ENCODE data around the gene GSTM3.
A peak's percentile ranks its signal among the peaks of the same experiment; 100 is the strongest.

The GSTM3 gene

DNA sequence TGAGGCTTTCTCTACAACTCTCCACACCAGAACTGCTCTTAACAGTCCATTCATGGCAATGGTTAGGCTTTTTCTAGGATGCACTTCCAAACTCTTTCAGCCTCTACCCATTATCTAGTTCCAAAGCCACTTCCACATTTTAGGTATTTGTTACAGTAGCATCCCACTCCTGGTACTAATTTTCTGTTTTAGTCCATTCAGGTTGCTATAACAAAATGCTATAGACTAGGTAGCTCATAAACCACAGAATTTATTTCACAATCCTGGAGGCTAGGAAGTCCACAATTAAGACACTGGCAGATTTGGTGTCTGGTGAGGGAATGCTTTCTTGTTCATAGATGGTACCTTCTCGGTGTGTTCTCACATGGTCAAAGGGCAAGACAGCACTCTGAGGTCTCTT is 40.1 kb upstream of the GSTM3 start:
- peaks cover 14% of the 10 kb centered on the region for H3K4me1 Mint-ChIP-seq

DNA sequence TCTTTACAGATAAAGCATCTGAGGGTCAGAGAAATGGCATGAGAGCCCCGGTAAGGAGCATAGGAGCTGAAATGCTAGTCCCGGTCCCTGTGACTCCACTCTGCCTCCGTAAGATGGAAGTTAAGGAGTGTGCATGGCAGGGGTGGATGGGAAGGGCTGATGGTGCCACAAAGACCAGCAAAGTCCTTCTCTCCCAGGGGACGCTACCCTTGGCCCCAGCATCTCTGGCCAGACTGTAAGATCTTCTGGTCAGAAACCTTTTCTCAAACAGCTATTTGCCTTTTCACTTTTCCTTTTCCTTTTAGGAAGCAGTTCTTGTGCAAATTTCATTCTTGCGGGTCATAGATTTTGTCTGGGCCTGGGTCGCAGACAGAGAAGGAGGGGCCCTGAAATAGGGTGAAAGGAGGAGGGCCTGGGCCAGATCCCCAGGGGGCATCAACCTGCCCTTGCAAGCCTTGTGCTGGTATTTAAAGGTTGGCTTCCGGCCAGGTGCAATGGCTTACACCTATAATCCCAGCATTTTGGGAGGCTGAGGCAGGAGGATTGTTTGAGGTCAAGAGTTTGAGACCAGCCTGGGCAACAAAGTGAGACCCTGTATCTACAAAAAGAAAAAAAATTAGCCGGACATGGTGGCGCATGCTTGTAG is 37.3 kb upstream of the GSTM3 start:
- peaks cover 14% of the 10 kb centered on the region for H3K4me1 Mint-ChIP-seq
- no peak overlapping the region for H3K4me3 Mint-ChIP-seq
- ATAC-seq, result no peak
- H3K36me3 Mint-ChIP-seq, result no peaks in the 10 kb centered on the region
- DNase-seq (ENCODE audit: low spot score in 2 of 2), result no peak
- no peaks in the 10 kb centered on the region for H3K9me3 Mint-ChIP-seq
- no peak overlapping the region for H3K27ac Mint-ChIP-seq

More for the DNA sequence above, 40.1 kb upstream of the GSTM3 start:
- DNase-seq (ENCODE audit: low spot score in 2 of 2) (no peak), ATAC-seq (no peak)
- no peaks in the 10 kb centered on the region for H3K9me3 Mint-ChIP-seq
- no peaks in the 10 kb centered on the region for H3K36me3 Mint-ChIP-seq
- no peak overlapping the region for H3K27ac Mint-ChIP-seq
- H3K4me3 Mint-ChIP-seq, result no peak overlapping the region

DNA sequence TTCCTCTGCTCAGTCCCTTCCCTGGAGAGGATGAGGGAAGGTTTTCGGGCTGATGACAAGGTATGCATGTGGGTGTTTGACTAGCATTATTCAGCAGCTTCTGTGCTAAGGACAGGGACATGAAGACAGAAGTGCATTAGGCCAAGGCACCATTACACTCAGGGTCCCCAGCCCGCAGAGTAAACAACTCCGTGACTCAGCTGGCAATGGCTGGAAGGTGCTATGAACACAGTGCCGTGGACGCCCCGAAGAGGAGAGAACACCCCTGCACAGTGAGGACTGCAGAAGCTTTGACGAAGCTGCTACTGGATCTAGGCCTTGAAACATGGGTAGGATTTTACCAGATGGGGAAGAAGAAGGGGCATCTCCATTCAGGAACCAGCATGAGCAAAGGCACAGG is 36.6 kb upstream of the GSTM3 start:
- Mint-ChIP-seq H3K4me3 (no peak overlapping the region), H3K9me3 (no peaks in the 10 kb centered on the region), H3K27ac (peak overlapping the region; percentile 50), H3K36me3 (no peaks in the 10 kb centered on the region), H3K4me1 (peaks cover 15% of the 10 kb centered on the region)
- DNase-seq (ENCODE audit: low spot score in 2 of 2) (no peak), ATAC-seq (no peak)

DNA sequence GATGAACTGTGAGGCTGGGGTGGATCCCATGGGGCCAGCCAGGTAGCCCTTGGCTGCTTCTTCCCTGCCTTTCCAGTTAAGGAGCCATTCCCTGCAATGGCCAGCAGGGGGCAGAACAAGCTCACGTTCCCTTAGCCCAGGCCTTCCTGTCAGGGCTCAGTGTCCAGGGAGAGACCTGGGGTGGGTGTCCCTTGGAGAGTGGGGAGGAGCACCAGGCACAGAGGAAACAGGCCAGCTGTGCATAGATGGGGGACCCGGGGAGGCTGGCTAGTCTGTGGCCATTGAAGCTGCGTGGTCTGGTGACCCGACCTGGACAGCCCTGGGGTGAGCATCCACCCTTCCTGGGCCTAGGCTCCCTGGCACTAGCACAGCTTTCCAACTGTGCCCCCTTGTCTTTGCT is 36.1 kb upstream of the GSTM3 start:
- DNase-seq (ENCODE audit: low spot score in 2 of 2) (peak; percentile 66 to 86), ATAC-seq (peak; percentile 84)
- no peaks in the 10 kb centered on the region for H3K36me3 Mint-ChIP-seq
- no peaks in the 10 kb centered on the region for H3K9me3 Mint-ChIP-seq
- H3K4me3 Mint-ChIP-seq, result no peak overlapping the region
- H3K27ac Mint-ChIP-seq, result peak overlapping the region; percentile 50
- peaks cover 19% of the 10 kb centered on the region for H3K4me1 Mint-ChIP-seq

DNA sequence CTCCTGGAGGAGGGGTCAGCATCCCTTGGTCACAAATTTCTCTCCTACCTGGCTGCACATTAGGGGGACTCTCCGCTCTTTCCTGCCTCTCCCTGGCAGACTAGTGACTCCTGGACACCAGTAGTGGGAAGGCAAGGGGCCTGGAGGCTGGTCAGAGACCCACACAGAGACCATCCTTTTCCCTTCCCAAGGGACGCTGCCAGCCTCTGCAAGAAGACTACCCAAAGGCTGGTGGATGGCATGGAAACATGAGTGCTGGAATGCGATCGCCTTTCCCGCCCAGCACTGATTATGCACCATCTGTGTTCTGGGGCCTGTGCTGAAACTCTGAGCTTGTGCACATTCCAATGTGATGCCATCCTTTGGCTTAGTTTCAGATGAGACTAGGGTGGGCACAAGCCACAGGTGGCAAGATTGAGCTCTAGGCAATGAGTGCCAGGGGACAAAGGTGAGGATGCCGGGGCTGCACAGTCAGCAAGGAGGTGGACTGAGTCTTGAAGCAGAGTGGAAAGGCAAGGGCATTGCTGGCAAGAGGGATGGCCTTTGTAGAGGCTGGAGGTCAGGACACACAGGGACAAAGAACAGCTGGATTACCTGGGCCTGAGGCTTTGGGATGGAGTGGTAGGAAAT is 35.5 kb upstream of the GSTM3 start:
- Mint-ChIP-seq H3K9me3 (no peaks in the 10 kb centered on the region), H3K4me1 (peaks cover 19% of the 10 kb centered on the region), H3K27ac (peak overlapping the region; percentile 50), H3K4me3 (no peak overlapping the region), H3K36me3 (no peaks in the 10 kb centered on the region)
- no peak for ATAC-seq
- no peak for DNase-seq (ENCODE audit: low spot score in 2 of 2)

DNA sequence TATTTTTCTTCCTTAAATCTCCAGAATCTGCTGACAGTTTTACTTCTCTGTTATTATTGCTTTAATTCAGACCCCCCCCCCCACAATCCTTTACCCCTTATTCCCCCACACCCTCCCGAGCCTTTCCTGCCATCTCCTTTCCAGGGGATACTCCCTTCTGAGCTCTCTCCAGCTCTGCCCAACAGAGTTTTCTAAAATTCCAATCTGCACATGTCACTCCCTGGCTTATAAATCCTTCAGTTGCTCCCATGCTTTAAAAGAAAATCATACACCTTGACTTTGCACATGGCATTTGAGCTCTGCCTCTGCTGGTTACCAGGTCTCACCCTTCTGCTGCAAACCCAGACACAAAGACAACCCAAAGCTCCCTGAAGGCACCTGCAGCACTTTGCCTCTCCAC is 34.6 kb upstream of the GSTM3 start:
- no peaks in the 10 kb centered on the region for H3K9me3 Mint-ChIP-seq
- no peak for ATAC-seq
- no peaks in the 10 kb centered on the region for H3K36me3 Mint-ChIP-seq
- H3K4me1 Mint-ChIP-seq, result peaks cover 19% of the 10 kb centered on the region
- H3K4me3 Mint-ChIP-seq, result no peak overlapping the region
- no peak overlapping the region for H3K27ac Mint-ChIP-seq
- DNase-seq (ENCODE audit: low spot score in 2 of 2), result no peak

DNA sequence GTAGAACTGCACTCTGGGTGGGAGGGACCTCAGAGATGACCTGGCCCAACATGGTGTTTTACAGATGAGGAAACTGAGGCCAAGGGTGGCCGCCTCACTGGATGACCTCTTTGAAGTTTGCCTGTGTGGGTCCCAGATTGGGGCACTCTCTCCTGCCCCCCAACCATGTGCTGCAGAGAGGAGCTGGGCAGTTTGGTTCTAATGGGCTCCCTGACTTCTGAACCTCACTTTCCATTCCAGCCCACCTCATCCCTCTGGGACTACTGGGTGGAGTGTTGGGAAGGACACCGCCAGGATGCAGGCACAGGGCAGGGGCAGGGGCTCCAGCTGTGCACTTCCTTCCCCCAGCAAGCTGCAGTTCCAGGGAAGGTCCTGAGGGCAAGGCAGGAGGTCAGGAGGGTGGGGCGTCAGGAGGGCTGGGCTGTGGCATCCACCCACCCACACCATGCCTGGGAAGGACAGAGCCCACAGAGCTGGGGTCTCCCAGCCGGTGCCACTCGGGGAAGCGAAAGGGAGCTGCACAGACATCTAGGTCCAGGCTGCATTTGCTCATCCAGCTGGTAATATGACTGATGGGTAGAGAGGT is 33.2 kb upstream of the GSTM3 start:
- no peak for DNase-seq (ENCODE audit: low spot score in 2 of 2)
- Mint-ChIP-seq H3K27ac (peak overlapping the region; percentile 40), H3K4me1 (peaks cover 26% of the 10 kb centered on the region), H3K36me3 (no peaks in the 10 kb centered on the region), H3K4me3 (no peak overlapping the region), H3K9me3 (no peaks in the 10 kb centered on the region)
- ATAC-seq, result no peak

DNA sequence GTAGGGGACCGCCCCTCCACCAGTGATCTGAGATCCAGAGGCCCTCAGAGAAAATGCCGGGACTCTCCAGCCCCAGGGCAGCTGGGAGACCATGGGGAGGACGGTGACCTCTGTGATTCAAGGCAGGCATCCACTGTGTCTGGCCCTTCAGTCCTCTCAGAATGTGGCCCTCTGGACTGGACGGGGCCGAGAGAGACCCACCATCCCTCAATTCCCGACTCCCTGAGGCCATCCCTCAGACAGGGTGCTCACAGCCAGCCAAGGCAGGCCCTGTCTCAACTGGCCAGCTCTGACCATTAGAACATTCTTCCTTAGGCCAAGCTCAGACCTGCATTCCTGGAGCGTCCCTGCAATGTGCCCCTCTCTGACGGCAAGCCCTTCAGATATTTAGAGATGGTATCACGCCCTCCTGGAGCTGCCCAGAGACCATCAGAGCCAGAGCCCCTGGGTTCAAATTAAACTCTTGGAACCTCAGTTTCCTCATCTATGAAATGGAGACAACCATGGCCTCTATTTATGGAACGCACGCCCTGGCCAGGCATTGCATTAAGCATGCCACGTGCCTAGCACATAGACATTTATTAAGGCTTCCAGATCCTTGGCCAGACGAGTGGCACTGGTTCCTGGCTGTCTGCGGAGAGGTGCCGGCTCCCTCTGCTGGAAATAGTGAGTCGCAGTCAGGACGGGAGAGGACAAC is 32.5 kb upstream of the GSTM3 start:
- H3K4me3 Mint-ChIP-seq, result no peak overlapping the region

DNA sequence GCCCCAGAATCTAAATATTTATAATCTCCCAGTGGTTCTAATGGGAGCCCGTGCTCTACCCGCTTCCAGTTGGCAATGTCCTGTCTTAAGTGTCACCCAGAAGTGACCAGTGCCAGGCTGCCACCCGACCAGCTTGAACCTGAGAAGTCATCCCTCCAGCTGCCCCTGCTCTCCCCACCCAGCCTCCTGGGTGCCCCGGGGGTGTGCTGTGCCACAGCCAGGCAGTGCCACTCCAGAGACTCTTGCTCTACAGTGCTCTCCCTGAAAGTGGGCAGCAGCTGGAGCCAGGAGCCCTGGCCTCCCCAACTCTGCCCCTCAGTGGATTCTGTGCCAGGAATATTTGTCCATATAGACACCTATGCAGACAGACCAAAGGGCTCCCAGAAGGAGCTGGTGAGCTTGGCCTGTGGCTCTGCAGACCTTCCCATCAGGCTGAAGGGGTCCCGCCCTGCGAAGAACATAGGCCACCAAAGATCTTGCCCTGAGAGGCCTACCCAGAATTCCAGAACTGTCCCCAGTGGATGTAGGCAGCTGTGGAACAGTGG is 31.9 kb upstream of the GSTM3 start:
- no peak for DNase-seq (ENCODE audit: low spot score in 2 of 2)
- Mint-ChIP-seq H3K36me3 (no peaks in the 10 kb centered on the region), H3K9me3 (no peaks in the 10 kb centered on the region), H3K4me3 (no peak overlapping the region), H3K27ac (no peak overlapping the region), H3K4me1 (peaks cover 26% of the 10 kb centered on the region)
- ATAC-seq, result no peak

More for the DNA sequence above, 32.5 kb upstream of the GSTM3 start:
- Mint-ChIP-seq H3K9me3 (no peaks in the 10 kb centered on the region), H3K36me3 (no peaks in the 10 kb centered on the region), H3K4me1 (peaks cover 26% of the 10 kb centered on the region), H3K27ac (peak overlapping the region; percentile 40)
- DNase-seq (ENCODE audit: low spot score in 2 of 2) (peak; percentile 35 to 70), ATAC-seq (peak; percentile 84)

DNA sequence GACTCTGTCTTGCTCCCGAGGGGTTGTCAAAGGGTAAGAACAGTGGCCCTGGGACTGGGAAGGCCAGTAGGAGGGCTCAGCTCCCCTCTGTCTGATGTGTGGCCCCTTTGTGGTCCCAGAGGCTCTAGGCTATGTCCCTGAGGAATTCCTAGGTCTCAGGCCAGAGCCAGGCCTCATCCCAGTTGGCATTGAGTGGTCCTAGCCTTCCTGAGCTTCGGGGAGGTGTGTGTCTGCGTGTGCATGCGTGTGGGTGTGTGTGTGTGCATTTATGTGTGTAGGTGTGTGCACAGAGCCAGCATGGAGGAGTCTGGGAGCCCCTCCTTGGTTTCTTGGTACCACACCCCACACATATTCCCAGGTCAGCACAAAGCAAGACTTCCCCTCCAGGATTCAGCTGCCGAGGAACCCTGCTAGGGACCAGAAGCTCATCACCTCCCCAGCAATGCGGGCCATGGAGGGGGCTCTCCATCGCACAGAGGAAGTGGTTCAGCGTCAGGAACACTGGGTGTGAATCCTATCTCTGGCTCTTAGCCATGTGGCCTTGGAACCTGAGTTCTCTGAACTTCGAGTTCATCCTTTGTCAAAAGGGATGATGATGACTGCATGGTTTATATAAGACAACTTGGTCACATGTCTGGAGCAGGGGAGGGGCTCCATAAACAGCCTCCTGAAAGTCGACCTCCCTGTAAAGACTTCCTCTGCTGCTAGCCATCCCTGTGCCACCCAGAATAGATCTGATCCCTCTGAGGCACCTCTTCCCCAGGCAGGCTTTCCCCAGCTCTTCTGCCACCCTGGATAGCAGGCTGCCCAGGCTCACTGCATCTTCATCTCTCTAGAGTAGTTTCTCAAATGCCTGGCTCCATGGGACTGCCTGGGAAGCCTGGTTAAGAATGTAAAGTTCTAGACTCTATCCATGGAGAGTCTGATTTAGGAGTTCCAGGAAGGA is 31.1 kb upstream of the GSTM3 start:
- no peak overlapping the region for H3K27ac Mint-ChIP-seq
- DNase-seq (ENCODE audit: low spot score in 2 of 2), result no peak
- ATAC-seq, result no peak
- H3K4me1 Mint-ChIP-seq, result peaks cover 19% of the 10 kb centered on the region
- H3K9me3 Mint-ChIP-seq, result no peaks in the 10 kb centered on the region
- H3K36me3 Mint-ChIP-seq, result no peaks in the 10 kb centered on the region
- H3K4me3 Mint-ChIP-seq, result no peak overlapping the region

DNA sequence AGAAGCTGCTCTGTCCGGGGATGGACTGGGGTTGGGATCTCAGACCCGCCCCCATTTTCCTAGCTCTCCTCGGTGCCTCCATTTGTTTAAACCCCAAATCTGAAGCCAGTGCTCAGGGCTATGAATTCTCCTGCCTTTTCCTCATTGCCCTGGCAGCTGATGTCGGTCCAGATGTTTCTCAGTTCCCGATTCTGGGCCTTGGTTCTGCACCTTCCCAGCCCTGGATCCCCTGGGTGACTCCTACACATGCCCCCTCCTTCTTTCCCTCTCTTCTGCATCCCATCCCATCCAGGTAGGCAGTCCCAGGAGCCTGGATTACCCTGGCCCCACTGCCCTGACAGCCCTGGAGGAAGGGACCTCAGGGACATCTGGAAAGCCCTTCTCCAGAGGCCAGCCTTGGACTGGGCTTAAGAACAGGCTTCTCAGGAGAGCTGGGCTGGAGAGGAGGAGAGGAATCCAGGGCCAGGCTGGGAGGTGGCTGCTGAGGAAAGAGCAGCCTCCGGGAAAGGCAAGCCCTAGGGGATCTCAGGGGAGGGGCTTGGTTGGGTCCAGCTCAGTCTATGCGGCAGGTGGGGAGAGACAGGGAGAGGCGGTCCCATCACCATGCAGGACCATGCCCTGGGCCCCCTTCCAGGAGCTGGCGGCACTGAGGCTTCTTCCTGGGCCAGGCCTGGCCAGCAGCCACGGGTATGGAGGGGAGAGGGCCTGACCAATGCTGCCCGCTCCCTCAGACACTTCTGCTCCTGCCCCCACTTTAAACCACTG is 29.7 kb upstream of the GSTM3 start:
- Mint-ChIP-seq H3K9me3 (no peaks in the 10 kb centered on the region), H3K27ac (no peak overlapping the region)

DNA sequence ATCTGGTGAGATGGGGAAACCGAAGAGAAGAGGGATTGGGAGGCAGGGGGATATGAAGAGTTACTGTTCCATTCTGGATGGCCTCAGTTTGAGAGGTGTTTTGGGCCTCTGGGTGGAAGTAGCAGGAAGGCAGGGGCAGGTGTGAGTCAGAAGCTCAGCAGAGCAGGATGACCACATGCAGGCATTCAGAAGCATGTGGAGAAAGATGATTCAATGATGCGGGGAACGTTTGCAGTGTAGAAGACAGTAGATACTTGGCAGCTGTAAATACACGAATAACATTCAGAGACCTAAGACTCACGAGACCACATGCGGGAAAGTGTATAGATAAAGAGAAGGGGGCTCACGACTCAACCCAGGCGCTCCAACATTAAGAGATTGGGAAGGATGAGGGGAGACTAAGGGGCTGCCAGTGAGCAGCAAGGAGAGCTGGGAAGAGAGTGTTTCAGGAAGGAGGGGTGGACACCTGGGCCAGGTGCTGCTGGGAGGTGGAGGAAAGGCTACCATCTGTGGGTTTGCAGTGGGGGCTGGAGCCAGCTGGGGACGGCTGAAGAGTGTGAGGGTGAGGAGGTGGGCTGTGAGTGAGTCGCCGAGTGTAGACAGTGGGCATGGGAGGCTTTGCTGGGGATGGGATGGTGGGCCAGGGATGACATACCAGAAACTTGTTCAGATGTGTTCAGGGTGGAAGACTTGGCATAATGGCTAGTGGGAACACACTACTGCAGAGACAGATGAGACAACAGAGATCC is 28.7 kb upstream of the GSTM3 start:
- Mint-ChIP-seq H3K4me3 (no peak overlapping the region), H3K36me3 (no peaks in the 10 kb centered on the region), H3K9me3 (no peaks in the 10 kb centered on the region), H3K27ac (peak overlapping the region; percentile 26), H3K4me1 (peaks cover 12% of the 10 kb centered on the region)
- DNase-seq (ENCODE audit: low spot score in 2 of 2) (no peak), ATAC-seq (peak; percentile 33)

More for the DNA sequence above, 29.7 kb upstream of the GSTM3 start:
- no peaks in the 10 kb centered on the region for H3K36me3 Mint-ChIP-seq
- DNase-seq (ENCODE audit: low spot score in 2 of 2) (no peak), ATAC-seq (no peak)
- peaks cover 12% of the 10 kb centered on the region for H3K4me1 Mint-ChIP-seq
- no peak overlapping the region for H3K4me3 Mint-ChIP-seq

DNA sequence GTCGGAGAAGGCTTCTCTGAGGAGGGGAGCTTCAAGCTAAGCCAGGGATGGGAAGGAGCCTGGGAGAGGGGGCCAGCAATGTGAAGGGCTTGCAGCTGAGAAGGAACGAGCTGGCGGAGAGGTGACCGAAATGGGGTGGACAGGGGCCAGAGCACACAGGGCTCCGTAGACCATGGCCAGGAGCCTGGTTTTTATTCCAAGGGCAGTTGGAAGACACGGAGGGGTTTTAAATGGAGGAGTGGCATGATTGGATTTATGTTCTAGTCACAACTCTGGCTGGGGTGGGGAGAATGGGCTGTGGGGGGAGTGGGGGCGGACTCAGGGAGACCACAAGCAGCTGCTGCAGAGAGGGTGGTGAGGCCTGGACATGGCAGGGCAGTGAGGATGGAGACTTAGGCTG is 28.0 kb upstream of the GSTM3 start:
- DNase-seq (ENCODE audit: low spot score in 2 of 2) (no peak), ATAC-seq (no peak)
- Mint-ChIP-seq H3K9me3 (no peaks in the 10 kb centered on the region), H3K4me3 (no peak overlapping the region), H3K36me3 (no peaks in the 10 kb centered on the region), H3K27ac (no peak overlapping the region), H3K4me1 (peaks cover 12% of the 10 kb centered on the region)

DNA sequence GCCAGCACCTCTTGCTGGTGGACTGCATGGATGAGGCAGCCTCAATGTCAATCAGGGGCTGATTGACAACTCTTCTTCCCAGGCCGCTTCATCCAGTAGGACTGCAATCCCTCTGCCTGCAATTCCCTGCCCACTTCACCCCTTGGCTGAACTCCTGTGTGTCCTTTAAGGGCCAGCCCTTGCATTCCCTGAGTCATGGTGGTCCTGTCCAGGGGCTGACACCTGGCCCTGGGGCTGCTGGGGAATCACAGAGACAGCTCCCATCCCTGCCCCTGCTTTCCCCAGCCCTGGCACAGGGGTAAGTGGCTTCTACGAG is 27.5 kb upstream of the GSTM3 start:
- no peak for ATAC-seq
- DNase-seq (ENCODE audit: low spot score in 2 of 2), result no peak
- no peak overlapping the region for H3K27ac Mint-ChIP-seq
- H3K9me3 Mint-ChIP-seq, result no peaks in the 10 kb centered on the region
- H3K4me3 Mint-ChIP-seq, result no peak overlapping the region
- no peaks in the 10 kb centered on the region for H3K36me3 Mint-ChIP-seq
- H3K4me1 Mint-ChIP-seq, result peaks cover 12% of the 10 kb centered on the region

All from stimulated activated effector memory CD8-positive, alpha-beta T cell treated with anti-CD3 and anti-CD28 coated beads, Interleukin-12 subunit alpha, Interleukin-12 subunit beta, amount 100 ng/mL, for 72 hours (primary cell).